Islet of Langerhans (tissue), 1 donor: ENCODE data around the gene DSC2.
"Not testable (repeated sequence)": the region's sequence is repeated elsewhere in the genome, so short reads cannot be mapped to it uniquely, and the experiment has no call there.

ENCODE experiments used
- FAIRE-seq: peaks from one replicate; lab custom pipeline; 2011; peaks lifted over from hg19 to GRCh38; lab: Jason Lieb, UNC

The DSC2 gene

DNA sequence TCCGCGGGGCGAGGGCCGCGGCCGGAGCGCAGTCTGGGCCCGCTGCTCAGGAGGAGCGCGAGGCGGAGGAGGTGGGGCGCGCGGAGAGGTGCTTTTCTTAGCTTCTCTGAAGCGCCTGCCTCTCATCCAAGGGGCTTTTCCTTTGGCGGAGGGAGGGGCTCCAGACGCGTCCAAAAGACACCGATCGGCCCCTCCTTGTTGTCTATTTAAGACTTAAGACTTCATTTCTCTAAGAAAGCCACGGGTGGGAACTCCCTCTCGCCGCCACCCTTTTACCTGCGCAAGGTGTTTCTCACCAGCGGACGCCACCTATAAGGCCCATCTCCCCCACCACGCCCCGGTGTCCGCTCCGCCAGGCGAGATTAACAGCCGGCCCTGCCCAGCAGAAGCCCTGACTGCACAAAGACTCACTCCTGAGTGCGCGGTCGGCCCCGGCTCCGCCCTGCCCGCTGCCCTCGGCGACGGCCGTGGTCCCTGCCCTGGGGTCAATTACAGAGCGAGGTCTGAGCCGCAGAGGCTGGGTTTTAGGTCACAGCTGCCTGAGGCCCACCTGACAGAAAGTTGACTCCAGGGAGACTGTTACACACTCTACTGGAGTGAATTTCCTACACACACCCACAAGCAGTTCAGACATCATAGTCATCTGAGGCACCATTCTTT is at the start of gene DSC2:
DSC2 (minus strand) TSS at position 397 of the 660 bp plus-strand sequence. CDS start 450 bp downstream, outside the sequence.
- FAIRE-seq = no peak

DNA sequence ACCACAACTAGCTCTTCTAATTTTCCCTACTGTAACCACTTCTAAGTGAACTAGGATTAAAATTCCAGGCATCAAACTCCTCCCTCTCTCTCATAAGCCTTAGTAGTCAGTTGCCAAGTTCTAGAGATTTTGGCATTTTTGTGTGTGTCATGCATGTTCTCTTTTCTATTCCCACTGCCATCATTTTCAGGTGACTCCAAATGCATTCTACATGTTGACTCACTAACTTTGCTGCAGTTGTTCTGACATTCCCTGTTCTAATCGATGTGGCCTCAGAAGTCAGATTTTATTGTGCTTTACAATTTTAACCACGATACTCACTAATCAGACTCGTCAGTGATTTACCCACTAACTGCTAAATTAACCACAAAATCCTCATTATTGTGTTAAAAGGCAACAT is 47.1 kb upstream of the DSC2 start:
- no peak for FAIRE-seq

DNA sequence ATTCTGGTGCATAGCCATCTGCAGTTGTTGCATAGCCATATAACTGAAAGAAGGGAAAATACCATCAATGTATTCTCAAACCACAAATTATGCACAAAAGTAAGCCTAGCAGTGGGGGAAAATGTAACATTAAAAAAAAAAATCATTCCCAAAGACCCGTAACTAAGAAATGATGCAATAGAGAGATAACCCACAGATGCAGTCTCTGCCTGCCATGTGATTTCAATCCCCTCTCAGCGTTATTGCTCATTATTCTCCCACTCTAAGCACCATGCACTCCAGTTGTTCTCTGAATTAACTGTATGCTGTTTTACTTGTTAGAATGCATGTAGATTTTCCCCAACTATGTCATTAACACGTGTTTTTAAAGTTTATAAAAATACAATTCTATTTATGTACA is 46.4 kb upstream of the DSC2 start:
- no peak for FAIRE-seq

DNA sequence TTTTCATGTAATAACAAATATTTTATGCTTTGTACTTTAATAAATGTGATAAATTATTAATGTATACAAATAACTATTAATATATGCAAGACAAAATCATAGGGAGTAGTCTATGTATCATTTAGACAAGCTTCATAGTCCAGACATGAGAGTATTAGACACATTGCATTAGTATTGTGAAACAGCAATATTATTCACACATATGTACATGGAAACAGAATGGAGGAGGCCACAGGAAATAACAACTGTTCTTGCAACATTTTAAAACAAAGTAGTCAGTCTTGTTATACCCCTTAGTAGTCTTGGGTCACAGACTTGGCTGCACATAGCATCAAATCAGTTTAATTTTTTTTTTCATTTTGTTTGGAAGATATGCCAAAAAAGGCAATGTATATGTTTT is 44.6 kb upstream of the DSC2 start:
- no peak for FAIRE-seq

DNA sequence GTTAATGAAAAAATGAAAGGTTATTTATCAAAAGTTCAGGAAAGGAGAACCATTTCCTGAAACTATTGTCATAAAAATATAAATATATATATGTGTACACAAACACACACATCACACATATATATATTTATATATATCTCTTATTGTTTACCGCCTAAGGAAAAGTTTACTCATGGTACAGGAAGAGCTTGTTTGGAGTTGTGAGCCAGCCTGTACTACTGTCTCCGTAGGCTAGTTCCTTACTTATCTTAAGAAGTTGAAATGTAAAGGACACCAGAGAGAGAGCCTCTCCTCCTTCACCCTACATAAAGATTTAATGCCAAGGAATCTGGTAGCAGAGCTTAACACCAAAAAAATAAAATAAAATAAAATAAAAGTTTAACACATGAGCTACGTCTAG is 40.8 kb upstream of the DSC2 start:
- no peak for FAIRE-seq

DNA sequence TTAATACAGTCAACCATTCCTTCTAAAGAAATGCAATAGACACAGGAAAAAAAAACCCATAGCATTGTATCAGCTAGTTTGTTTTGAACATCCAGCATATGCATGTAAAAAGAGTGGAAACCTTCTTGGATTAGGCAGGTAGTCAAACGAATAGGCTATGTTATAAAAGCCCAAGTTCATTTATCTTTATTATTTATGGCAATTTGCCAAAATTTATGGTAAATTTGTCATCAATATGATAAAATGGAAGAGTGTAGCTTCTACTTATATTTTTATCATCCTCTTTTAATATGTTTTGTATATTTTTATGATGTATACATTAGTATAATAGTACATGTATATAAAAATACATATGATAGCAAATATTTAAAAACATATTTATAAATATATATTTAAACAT is 36.5 kb upstream of the DSC2 start:
- no peak for FAIRE-seq

DNA sequence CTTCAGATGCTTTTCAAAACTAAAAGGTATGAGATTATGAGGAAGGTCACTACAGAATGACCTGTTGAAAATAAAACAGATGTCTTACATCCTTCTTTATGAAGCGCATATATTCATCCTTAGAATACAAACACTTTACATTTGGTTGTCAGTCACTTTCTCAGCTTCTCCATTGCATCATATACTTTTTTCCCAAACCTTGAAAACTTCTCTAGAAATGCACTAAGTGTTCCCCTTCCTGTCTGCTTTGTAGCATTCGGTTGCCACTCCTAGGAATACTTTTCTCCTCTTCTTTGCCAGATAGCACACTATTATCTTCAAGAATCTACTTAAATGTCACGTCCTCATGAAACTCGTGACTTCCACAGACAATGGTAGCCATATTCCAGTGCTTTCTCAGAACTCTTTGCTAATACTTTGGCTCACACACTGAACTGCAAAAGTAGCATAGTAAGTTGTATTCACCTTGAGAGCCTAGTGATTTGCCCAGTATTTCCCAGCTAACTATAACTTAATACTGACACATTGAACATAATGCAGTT is 32.8 kb upstream of the DSC2 start:
- FAIRE-seq = no peak

DNA sequence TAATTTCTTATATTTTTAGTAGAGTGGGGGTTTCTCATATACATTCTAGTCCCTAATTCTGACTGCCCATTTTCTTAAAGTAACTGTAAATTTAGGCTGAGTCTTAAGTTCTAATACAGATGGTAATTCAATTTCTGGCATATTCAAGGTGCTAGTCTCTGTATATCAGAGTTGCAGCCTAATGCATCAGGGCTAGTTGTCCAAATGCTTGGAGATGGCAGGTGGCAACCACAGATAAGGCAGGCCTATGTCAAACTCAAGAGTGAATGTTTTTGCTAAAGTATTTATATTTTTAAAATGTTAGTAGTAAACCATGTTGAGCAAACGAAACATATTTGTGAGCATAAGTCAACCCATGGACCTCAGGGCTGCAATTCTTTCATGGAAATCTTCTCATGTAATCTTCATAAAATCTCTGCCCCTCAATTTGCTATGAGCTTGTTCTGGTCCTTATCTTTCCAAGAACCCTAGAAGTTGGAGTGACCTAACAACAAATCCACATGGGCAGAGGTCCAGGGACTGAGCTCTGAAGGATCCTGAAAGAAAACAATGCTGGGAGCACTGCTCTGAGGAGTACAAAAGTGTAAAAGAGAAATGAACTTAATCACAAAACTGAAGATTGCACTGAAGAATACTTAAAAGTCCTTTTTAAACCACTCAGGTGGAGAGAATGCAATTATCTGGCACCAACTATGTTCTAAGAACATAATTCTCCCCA is 27.3 kb upstream of the DSC2 start:
- no peak for FAIRE-seq

DNA sequence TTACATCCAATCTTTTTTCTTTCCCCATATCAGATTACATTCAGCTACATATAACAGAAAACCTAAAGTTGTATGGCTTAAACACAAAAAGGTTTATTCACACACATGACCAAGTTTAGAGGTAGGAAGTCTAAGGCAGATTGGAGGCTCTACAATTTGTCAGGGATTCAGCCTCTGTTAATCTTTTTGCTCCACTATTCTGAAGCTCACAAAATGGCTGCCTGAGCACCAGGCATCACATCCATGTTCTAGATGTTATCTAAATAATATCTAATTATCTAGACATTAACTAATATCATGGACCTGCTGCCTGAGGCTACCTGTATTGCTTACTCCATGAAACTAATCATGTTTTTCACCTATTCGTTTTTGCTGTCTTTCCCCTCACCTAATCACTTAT is 23.7 kb upstream of the DSC2 start:
- FAIRE-seq = no peak

DNA sequence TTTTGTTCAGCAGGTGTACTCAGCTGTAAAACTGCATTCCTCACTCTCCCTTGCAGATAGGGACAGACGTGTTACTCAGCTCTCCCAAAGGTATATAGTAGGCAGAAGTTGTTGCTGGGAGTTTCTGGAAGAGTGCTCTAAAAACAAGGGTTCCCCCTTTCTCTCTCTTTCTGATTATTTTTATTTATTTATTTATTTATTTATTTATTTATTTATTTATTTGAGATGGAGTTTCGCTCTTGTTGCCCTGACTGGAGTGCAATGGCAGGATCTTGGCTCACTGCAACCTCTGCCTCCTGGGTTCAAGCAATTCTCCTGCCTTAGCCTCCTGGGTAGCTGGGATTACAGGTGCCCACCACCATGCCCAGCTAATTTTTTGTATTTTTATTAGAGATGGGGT is 20.9 kb upstream of the DSC2 start:
- FAIRE-seq = not testable (repeated sequence)

DNA sequence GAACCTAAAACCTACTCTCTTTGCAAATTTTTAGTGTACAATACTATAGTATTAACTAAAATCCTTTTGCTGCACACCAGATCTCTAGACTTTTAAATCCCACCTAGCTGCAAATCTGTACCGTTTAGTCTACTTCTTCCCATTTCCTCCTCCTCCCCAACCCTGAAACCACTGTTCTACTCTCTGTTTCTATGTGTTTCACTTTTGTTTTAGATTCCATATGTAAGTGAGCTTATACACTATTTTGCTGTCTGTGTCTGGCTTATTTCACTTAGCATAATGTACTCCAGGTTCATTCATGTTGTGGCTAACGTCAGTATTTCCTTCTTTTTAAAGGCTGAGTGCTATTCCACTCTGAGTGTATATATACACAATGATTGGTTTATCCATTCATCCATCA is 18.4 kb upstream of the DSC2 start:
- FAIRE-seq = no peak

DNA sequence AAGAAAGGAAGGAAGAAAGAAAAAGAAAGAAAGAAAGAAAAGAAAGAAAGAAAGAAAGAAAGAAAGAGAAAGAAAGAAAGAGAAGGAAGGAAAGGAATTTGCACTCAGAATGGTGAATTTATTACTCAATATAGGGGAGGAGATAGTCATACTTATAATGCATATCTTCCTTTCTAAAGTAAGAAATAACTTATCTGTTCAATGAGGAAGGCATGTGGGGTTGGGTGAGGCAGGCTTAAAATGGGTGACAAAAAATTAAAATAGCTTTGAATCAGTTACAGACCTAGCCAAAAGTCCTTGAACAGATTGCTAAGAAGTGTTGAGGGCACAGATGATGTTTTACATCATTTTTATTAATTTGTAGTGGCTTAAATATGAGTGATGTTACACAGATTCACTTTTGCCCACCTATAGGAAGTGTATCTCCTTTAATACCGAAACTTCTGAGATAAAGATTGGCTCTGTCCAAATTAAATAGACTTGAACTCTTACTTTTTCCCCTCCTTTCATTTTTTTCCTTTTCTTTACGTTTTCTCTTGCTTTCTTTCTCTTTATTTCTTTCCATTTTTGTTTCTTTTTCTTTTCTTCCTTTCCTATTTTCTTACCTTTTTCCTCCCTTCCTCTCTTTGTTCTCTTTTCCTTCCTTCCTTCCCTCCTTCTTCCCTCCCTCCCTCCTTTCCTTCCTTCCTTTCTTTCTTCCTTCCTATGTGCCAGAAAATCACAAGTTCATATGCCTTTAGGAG is 14.8 kb upstream of the DSC2 start:
- no peak for FAIRE-seq

DNA sequence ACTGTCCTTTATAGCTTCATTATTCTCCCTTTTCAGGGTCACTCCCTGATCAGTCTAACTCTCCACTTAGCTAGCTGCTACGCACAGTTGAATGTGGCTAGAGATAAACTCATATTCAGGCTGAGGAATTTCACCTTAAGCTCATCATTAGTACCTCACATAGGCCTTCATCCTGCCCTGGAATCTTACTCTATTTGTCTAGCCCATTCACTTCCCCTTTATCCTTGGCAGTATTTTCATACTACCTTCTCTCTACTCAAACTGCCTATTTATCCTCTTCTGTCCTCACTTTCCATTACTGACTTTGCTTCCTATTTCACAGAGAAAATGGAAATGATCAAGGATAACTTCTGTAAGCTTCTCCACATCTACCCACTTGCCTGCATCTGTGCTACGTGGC is 10.6 kb upstream of the DSC2 start:
- FAIRE-seq = no peak

DNA sequence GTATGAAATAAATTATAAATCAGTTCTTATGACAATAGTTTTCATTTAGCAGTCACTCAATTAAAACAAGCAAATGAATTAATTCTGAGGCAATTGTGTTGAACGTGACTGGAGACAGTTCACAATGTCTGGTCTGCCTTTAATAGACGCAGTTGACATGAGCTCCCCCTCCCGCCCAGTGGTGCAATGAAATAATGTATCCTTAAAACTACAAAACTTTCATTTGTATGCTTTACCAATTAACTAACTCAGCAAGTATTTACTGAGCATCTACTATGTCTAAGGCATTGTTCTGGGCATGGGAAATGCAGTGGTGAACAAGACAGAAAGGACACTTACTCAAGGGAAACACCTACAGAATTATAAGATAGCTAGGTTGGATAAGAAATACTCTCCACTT is 3.5 kb upstream of the DSC2 start:
- FAIRE-seq = no peak

DNA sequence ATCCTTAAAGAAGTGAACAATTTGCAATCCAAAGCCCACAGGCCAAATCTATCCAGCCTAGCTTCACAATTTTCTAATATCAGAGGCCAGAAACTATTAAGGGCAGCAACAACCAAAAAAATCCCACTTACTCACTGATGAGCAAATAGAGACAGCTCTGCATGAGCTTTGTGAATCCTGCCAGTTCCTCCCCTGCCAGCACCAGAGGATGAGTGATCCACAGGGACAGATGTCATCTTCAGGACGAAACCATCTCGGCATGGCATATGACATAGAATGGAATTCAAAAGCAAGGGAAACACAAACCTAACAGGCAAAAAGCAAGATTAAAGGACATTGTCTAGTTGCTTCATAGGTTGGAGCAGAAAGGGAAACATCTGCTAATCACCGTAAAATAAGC is 2.2 kb upstream of the DSC2 start:
- FAIRE-seq = no peak

DNA sequence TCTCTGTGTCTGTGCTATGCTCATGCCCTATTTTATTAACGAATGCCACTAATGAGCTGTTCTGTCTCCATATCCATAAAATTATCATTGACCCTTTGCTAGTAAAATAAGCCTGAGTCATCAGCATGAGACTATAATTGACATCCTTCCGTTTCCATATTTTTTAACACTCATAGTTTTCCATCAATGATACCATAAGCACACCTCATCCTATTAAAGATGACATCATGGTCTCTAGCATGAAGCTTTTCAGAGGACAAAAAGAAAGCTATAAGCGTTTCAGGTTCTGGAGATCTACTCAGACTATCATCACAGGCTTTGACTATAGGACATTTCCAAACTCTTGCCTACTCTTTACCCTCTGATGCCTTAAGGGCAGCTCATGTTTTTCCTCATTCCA is 1.2 kb upstream of the DSC2 start:
- FAIRE-seq = no peak

DNA sequence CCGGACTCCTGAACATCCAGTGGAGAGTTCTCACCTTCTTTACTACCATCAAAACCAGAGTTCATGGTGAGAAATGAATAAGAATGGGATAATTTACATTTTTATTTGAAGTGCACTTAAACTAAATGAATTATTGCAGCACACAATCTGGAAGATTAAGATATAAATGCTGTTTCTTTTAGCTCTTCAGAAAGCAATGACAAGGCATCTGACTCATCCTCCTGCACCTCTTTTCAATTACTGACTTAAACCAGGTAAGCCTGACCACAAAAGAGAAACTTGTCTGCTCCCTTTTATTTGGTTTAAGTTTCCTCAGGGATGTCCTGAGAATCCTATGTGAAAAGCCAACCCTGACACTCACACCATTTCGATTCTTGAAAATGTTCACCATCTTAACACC is 720 bp upstream of the DSC2 start:
- no peak for FAIRE-seq

DNA sequence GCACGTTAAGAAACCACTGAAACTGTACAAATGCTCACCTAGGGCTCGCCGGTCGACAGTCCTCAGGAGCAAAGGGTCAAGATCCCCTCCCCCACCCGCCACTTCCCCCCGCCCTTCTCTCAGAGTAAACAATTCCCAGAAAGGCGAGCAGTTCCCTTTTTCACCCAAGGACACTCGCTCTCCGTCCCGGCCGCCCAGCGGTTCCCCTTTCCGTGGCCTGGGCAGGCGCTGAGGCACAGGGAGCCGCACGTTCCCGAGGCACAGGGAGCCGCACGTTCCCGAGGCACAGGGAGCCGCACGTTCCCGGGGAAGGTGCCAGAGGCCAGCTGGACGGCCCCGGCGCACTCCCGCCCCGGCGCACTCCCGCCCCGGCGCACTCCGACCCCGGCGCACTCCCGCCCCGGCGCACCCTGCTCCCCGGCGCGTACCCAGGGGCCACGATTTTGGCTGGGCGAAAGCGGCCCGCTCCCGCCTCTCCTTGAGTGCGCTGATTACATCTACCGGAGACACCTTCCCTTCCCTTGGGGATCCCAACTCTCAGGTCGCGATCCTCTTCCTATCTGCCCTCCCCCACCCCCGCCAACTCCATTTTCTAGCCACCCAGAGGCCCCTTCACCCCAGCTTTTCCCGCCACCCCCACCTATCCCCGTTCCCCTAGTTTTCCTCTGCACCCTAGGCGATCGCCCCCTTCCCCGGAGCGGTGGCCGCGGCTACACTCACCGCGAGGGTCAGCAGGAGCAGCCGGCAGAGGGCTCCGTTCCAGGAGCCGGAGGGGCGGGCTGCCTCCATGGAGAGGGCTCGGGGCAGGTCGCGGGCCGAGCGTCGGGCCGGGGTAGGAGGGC is 817 bp downstream of the DSC2 start:
- FAIRE-seq = no peak

DNA sequence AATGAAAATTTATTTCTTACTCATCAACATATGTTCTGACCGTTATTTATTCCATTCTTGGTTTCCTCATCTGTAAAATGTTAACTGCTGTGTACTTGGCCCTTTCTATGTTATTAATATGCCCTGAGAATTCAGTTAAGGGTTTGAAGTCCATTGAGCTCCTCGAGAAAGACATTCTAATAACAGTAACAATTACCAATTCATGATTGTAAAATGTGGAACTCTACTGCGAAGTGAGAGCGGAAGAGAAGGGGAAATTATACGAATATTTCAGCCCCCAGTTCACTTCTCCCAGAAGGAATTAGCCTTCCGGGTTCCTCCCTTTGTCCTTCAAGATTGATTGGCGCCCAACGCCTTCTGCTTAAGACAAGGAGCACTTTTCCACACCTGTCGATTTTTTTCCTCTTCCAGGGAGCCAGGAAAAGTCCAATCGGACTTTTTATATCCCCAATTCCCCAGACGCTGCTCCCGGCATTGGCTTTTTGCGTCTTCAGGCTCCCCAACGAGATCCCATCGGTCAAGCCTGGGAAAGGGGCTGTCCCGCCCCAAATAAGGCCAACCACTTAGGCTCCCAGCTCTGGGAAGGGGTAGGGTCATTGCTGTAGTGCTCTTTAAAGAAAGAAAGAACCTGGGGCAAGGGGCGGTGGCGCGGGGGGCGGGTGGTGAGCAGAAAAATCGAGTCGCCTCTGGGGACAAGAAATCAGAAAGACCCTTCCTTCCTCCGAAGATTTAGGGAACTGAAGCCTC is 1.6 kb downstream of the DSC2 start:
- no peak for FAIRE-seq

DNA sequence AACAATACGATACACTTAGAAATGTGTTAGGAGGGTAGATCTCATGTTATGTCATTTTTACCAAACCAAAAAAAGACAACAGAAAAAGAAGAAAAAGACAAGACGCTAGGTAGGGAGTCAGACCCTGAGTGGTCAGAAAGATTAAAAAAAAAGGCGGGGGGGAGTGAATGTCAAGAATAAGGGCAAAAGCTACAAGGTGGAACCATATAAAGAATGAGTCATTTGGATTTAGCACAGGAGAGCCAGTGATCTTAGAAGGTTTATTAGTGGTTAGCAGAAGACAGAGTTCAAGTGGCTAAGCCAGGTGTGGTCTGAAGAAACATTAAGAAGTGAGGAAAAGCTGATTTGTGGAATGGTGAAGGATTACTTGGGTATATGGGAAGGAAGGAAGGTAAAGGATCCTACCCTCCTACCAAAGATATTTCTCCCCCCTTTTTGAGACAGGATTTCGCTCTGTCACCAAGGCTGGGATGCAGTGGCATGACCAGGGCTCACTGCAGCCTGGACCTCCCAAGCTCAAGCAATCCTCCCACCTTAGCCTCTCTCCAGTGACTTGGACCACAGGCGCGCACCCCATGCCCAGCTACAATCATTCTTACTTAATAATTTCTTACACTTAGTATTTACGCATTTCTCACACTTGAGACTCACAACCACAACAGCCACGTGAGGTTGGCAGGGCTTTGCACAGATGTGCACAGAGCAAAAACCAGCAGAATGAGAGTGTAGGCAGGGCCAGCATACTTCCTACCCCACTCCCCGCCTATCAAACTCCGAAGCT is 2.6 kb downstream of the DSC2 start:
- FAIRE-seq = no peak

DNA sequence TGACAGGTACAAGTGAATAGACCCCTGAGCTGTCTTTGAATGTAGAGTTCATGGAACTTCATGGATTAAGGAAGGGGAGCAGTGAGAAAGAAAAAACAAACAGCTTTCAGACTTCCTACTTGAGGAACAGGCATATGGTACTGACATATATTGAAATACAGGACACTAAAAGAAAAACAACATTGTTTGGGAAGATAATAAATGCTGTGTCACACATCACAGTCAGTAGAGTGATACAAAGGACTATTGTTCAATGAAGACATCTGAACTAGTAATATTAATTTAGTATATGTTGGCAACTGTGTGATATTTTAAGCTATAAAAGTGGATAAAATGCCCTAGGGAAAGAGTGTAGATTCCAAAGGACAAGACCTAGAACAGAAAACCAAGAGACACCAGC is 3.3 kb downstream of the DSC2 start:
- no peak for FAIRE-seq
